K562 (cell line): ENCODE measurements around the gene PIM3. TPM values are rescaled to one million over a fixed set of nuclear protein-coding genes. Genes with fewer than 3 reads are reported as not detected.

Experiments
- CHD7 ChIP-seq: fragments of 200-600 bp; sonication (generic); IDR thresholded peaks from one replicate; pipeline ENCODE4 v1.6.1; 2012; ENCODE audit warnings: mild to moderate bottlenecking, low read depth, low read length, inconsistent platforms
- ELK3 ChIP-seq: fragments of 450-650 bp; formaldehyde crosslinking; IDR thresholded peaks from 2 replicates; pipeline ENCODE4 v1.4.0; 2020; ENCODE audit warnings: mild to moderate bottlenecking
- JUND ChIP-seq, 2 experiments: IDR thresholded peaks; 2 replicates in 1 of 2; 3 replicates in 1 of 2; pipeline ENCODE4 v1.6.1; 2011; ENCODE audit warnings: borderline replicate concordance in 2 of 2, low read depth in 2 of 2, low read length in 2 of 2, improper control_type of control experiment in 1 of 2, missing biosample characterization in 1 of 2, missing genetic modification characterization in 1 of 2, missing genetic modification reagents in 1 of 2
- L3MBTL2 ChIP-seq: fragments of 450-650 bp; IDR thresholded peaks from 2 replicates; pipeline ENCODE4 v1.6.1; 2016; ENCODE audit warnings: mild to moderate bottlenecking, moderate library complexity
- MBD1 ChIP-seq: fragments of 250-450 bp; sonication (Bioruptor Pico); IDR thresholded peaks from 2 replicates; pipeline ENCODE4 v1.8.0; 2022; ENCODE audit warnings: inconsistent platforms
- NEUROD1 ChIP-seq: fragments of 150-350 bp; IDR thresholded peaks from 2 replicates; pipeline ENCODE4 v1.6.1; 2014; ENCODE audit warnings: borderline replicate concordance, low read length, low read depth; ENCODE audit not compliant: partially characterized antibody
- RB1 ChIP-seq: fragments of 450-650 bp; IDR thresholded peaks from 2 replicates; pipeline ENCODE4 v1.6.1; 2017; ENCODE audit warnings: low read depth, mild to moderate bottlenecking
- SAFB ChIP-seq: fragments of 200-400 bp; formaldehyde crosslinking; IDR thresholded peaks from 2 replicates; pipeline ENCODE4 v1.6.1; 2017; ENCODE audit warnings: low read depth, low read length, borderline replicate concordance
- SRSF3 ChIP-seq: fragments of 200-400 bp; formaldehyde crosslinking; IDR thresholded peaks from 2 replicates; pipeline ENCODE4 v1.6.1; 2016; ENCODE audit warnings: mild to moderate bottlenecking, low read length, moderate library complexity; ENCODE audit not compliant: insufficient read depth
- TCF15 ChIP-seq: fragments of 250-450 bp; sonication (Bioruptor Pico); IDR thresholded peaks from 2 replicates; pipeline ENCODE4 v1.8.0; 2022; ENCODE audit warnings: moderate library complexity, mild to moderate bottlenecking, inconsistent platforms
- polyA plus RNA-seq, 8 experiments: library from polyadenylated mRNA; depleted of rRNA in 4 of 8; stranded (reverse) in 5 of 8; unstranded in 3 of 8; fragments of >200 nt; fragmentation: Nextera tagmentation in 2 of 8; fragmentation: Illumina TruSeq in 1 of 8; extraction: Ambion mirVana in 2 of 8; extraction: Trizol in 1 of 8; gene quantifications; 2 replicates each; pipeline versions ENCODE4 v1.2.1 to v1.2.3, GENCODE V29; 2011 to 2014; ENCODE audit warnings: inconsistent platforms in 1 of 8, missing spikeins in 1 of 8
- total RNA-seq, 7 experiments: library from RNA; depleted of rRNA in 6 of 7; stranded (reverse); fragments of >200 nt in 6 of 7; fragmentation: Illumina TruSeq in 2 of 7; extraction: Trizol in 2 of 7; gene quantifications; 2 replicates each; pipeline versions ENCODE4 v1.2.1 to v1.2.3, GENCODE V29; 2011 to 2021; ENCODE audit warnings: low replicate concordance in 1 of 7

PIM3 gene
- total and polyA plus RNA-seq, 9 of the 15 experiments (the other 6 are each of a cell fraction or from before 2014, with no cell fraction given) = 0.24 to 40.5 (median 5.3) TPM

- TF ChIP-seq ELK3 (CRISPR knock-in tag) (no peak), JUND (IDR thresholded peaks at IDR 0.05; ENCODE audit: borderline replicate concordance, low read depth, low read length) (0 out of 2 replicates have a peak, but pooled peaks have one; percentile 3), JUND (tag; IDR thresholded peaks at IDR 0.05; ENCODE audit: borderline replicate concordance, low read depth, low read length) (no peak), SRSF3 (no peak), NEUROD1 (peak; percentile 28), SAFB (no peak), CHD7 (no peak), MBD1 (CRISPR knock-in tag) (no peak), L3MBTL2 (peak; percentile 63), TCF15 (no peak), RB1 (peak; percentile 69)
These were observed 42.3 kb upstream of the PIM3 start, which contains the start of the genes ALG12 and CRELD2 (continued) for GRCh38 chr22:49917974-49918910.
